ENCODE data around the gene SLC26A11.
"Not testable (repeated sequence)": the region's sequence is repeated elsewhere in the genome, so short reads cannot be mapped to it uniquely, and the experiment has no call there.

Gene SLC26A11

DNA sequence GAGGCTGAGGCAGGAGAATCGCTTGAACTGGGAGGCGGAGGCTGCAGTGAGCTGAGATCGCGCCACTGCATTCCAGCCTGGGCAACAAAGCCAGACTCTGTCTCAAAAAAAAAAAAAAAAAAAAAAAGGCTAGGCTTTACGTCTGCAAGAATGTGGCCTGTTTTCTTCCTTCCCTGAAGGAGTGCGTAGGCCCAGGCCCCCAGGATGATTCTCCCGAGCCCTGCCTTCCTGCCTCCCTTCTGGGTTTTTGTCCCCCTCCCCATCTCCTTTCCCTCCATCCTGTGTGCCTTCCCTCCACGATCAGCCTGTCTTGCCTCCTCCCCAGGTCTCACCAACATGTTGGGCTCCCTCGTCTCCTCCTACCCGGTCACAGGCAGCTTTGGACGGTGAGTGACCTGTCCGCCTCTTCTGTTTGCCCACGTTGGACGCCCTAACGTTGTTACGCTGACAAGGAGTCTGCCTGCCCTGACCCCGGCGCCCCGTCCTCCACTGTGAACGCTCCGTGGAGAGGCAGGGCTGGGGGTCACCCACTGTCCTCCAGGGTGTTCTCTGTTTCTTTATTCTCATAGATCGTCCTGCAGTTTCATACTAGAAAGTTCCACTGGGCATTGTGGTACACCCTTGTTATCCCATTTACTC is 24.8 kb downstream of the SLC26A11 start:
- no peak for DNase-seq (ENCODE audit: low spot score)

DNA sequence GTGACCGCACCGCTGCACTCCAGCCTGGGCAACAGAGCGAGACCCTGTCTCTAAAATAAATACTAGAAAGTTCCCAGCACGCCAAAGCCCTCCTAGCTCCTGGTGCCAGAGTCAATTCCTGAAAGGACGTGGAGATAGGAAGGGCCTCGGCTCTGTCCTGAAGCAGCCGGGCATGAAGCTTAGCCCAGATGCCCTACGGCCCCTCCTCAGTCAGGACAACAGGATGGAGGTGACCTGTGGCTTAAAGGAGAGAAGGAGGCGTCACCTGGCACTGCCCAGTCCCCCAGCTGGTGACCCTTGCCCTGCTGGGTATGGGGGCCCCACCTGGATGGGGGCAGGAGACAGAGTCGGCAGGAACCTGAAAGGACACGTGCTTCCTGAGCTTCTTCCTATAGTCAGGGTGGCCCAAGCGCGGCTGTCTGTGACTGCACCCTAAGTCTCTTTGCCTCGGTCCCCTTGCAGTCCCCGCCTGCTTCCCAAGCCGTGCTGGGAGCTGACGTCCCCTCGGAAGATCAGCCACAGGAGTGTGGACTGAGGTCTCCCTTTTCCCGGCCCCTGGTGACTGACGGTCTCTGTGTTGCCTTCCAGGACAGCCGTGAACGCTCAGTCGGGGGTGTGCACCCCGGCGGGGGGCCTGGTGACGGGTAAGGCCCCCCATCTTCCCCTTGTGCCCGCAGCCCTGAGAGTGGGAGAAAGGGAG is 25.5 kb downstream of the SLC26A11 start:
- no peak for DNase-seq (ENCODE audit: low spot score)

DNA sequence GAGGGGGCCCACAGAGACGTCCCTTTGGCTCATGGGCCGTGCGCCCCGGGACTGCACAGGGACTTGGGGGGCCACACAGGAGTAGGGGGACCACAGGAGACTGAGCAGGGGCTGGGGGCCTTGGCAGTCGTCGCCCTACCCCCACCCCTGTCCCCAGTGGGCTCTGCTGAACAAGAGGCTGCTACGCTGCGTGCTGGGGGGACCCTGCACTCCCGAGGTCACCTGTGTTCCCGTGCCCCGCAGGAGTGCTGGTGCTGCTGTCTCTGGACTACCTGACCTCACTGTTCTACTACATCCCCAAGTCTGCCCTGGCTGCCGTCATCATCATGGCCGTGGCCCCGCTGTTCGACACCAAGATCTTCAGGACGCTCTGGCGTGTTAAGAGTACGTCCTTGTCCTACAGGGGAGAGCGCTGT is 26.0 kb downstream of the SLC26A11 start:
- DNase-seq (ENCODE audit: low spot score): no peak

DNA sequence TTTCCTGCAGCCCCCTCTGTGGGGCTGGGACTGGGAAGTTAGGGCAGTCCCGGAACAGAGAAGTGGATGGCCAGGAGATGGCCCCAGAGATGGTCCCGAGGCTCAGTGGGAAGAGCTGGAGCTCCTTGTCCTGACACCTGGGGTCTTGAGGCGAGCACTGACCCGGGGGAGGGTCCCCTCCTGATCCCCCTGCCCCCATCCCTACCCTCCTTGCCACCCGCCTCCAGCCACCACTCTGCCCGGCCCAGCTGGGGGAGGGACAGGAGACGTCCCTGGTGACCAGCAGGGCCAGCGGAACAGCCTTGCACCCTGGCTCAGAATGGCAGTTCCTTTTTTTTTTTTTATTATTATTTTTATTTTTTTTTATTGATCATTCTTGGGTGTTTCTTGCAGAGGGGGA is 26.5 kb downstream of the SLC26A11 start:
- no peak for DNase-seq (ENCODE audit: low spot score)

DNA sequence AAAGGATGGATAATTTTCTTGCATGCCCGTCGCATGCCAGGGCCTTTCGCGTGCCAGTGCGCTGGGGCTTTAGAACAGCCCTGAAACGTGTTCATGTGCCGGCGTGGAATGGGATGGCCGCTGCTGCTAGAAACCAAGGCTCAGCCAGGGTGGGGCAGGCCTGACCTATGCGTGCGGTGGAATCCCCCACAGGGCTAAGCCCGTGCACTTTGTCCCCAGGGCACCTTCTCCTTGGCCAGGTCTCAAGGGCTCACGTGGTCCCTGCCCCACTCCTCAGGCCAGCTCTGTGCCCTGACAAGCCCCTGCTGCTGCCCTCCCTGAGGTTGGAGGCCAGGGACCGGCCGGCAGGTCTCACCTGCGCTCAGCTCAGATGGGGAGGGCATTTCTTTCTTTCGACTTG is 27.3 kb downstream of the SLC26A11 start:
- no peak for DNase-seq (ENCODE audit: low spot score)

DNA sequence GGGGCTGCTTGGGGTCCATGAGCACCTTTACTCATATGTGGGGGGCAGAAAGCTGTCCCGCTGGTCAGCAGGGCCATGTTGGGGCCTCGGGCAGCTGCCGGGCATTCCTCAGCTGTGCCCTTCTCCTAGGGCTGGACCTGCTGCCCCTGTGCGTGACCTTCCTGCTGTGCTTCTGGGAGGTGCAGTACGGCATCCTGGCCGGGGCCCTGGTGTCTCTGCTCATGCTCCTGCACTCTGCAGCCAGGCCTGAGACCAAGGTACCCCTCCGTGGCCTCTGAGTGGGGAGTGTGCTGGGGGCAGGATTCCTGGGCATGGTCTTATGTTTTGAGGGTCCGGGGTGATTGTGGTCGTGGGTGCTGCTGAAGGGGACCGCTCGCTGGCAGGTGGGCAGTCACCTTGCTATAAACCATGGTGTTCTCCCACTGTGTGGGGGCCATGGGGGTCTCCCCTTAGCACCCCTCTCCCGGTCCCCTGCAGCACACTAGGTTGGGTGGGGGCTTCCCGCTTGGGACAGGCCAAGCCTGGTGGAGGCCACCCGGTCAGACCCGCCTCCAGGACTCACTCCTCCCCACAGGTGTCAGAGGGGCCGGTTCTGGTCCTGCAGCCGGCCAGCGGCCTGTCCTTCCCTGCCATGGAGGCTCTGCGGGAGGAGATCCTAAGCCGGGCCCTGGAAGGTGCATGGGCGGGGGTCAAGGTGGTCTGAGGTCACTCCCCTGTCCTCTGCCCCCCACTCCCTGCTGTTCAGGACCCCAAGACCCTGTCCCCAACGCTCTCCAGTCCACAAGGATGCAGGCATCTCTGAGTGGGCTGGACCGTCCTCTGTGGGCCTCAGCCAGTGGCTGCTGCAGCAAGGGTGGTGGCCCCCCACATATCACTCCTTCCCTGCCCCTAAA is 28.0 kb downstream of the SLC26A11 start:
- DNase-seq (ENCODE audit: low spot score): no peak

DNA sequence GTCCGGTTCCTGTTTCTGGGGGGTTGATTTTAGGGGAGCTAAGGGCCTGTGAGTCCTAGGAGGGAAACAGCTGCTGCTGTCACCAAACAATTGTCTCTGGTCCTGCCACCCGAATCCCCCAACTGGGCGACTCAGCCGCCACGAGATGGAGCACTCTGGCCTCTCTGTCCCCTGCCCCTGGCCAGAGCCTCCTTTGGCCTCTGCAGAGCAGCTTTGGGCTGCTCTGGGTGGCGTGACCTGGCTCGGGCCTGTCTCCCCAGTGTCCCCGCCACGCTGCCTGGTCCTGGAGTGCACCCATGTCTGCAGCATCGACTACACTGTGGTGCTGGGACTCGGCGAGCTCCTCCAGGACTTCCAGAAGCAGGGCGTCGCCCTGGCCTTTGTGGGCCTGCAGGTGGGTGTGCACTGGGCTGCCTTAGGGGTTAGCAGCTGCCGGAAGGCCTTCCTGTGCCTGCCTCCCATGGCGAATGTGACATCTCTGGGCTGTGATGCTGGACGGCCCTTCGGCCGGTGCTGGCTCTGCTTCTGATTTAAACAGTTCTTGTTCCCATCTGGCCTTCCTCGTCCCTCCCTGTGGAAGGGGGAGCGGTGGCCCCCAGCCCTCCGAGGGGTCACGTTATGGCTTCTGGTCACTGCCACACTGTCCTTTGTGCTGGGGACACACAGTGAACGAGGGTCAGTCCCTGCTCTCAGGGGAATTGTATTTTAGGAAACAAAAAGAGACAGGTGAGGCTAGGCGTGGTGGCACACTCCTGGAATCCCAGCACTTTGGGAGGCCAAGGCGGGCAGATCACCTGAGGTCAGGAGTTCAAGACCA is 28.9 kb downstream of the SLC26A11 start:
- DNase-seq (ENCODE audit: low spot score): no peak

DNA sequence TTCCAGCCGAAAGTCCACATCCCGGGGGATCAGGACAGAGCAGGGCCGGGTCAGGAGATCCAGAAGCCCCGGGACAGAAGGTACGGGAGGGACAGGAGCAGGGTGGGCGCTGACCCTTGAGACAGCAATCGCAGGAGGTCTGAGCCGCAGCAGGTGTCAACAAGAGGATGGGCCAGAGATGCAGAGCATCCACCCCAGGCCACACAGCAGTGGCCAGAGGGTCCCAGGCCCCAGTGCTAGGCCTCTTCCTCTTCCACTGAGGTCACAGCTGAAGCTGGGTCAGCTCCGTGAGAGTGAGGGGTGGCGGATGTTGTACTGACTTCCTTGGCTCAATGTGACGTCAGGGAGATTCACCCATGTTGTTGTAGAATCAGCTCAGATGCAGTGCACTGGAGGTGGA is 31.7 kb downstream of the SLC26A11 start:
- DNase-seq (ENCODE audit: low spot score): no peak

DNA sequence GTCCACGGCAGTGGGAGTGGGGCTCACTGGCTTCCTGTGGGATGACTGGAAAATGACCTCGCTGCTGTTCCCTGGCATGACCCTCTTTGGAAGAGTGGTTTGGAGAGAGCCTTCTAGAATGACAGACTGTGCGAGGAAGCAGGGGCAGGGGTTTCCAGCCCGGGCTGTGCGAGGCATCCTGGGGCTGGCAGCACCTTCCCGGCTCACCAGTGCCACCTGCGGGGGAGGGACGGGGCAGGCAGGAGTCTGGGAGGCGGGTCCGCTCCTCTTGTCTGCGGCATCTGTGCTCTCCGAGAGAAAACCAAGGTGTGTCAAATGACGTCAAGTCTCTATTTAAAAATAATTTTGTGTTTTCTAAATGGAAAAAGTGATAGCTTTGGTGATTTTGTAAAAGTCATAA is 32.6 kb downstream of the SLC26A11 start:
- no peak for DNase-seq (ENCODE audit: low spot score)

DNA sequence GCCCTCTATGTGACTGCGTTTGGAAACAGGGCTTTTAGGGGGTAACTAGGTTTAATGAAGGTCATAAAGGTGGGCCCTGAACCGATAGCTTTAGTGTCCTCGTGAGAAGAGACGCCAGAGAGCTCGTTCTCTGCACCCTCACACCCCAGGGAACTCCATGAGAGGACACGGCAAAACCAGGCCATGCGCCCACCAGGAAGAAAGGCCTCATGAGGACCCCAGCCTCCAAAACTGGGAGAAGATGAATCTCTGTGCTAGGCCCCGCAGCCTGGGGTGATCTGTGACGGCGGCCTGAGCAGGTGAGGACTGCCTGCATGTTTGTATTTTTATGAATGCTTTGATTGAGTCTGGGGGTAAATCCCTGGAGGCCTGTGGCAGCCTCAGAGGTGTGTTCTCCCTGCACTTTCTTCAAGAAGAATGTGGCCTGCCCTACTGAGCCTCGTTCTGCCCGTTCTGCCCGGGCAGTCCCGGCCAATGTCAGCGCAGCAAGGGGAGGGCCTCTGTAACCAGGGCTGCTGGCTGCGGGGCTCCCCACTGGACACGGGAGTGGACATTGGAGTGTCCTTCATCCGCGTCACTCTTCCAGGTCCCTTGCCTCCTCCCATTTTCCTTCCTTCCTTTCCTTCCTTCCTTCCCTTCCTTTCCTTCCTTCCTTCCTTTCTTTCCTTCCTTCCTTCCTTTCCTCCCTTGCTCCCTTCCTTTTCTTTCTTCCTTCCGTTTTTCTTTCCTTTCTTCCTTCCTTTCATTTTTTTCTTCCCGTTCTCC is 33.6 kb downstream of the SLC26A11 start:
- no peak for DNase-seq (ENCODE audit: low spot score)

DNA sequence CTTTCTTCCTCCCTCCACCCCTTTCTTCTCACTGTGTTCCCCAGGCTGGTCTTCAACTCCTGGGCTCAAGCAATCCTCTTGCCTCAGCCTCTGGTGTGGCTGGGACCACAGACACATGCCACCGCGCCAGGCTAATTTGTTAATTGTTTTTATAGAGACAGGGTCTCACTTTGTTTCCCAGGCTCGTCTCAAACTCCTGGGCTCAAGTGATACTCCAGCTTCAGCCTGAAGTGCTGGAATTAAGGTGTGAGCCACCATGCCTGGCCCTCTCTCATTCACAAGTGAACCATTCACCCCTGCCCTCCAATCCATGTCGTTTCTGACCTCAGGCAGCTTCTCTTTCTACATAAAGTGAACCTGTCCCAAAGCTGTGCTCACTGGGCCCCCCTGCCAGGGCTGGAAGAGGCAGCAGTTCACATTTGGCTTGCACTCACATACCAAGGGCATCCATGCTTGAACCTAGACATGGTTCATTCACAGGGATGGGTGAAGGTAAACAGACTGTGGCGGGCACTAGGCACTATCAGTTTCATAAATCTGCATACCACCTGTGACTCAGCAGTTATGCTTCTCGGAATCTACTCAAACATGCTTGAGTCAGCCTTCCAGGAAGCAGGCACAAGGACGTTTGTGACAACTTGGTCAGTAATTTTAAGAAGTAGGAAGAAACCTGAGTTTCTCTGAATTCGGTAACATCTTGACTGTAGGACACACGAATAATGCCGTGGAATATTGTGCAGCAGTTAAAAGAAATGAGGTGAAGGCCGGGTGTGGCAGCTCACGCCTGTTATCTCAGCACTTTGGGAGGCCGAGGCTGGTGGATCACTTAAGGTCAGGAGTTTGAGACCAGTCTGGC is 34.4 kb downstream of the SLC26A11 start:
- peak; percentile 85 for DNase-seq (ENCODE audit: low spot score)

DNA sequence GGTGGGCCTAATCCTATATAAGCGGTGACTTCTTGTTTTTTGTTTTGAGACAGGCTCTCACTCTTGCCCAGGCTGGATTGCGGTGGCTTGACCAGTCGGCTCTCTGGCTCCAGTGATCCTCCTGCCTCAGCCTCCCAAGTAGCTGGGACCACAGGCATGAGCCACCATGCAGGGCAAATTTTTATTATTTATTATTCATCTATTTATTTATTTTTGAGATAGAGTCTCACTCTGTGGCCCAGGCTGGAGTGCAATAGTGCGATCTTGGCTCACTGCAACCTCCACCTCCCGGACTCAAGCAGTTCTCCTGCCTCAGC is 35.8 kb downstream of the SLC26A11 start:
- no peak for DNase-seq (ENCODE audit: low spot score)

DNA sequence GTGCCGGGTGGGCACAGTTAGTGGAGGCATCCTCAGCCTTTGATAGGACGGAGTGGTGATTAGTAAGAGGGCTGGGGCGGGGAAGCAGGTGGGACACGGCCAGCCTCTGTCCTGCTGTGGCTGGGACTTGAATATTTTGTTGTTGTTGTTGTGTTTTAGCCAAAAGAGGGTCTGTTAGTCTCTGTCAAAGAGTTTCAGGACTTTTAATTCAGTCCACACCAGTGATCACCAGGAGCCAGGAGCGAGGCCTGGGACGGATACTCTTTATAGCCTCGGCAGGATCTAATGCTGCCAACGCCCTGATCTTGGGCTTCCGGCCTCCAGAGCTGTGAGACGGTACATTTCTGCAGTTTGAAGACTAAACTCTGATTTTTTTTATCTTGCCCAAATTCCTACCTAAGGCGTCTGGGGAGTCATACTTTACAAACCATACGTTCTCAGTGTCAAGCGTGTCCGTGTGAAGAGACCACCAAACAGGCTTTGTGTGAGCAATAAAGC is 37.5 kb downstream of the SLC26A11 start:
- no peak for DNase-seq (ENCODE audit: low spot score)

DNA sequence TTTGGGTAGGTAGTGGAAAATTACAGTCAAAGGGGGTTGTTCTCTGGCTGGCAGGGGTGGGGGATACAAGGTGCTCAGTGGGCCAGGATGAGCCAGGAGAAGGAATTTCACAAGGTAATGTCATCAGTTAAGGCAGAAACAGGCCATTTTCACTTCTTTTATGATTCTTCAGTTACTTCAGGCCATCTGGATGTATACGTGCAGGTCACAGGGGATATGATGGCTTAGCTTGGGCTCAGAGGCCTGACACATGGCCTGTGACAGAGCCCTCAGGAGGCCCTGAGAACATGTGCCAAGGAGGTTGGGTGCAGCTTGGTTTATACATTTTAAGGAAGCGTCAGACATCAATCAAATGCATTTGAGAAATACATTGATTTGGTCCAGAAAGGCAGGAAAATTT is 38.1 kb downstream of the SLC26A11 start:
- DNase-seq (ENCODE audit: low spot score): not testable (repeated sequence)

DNA sequence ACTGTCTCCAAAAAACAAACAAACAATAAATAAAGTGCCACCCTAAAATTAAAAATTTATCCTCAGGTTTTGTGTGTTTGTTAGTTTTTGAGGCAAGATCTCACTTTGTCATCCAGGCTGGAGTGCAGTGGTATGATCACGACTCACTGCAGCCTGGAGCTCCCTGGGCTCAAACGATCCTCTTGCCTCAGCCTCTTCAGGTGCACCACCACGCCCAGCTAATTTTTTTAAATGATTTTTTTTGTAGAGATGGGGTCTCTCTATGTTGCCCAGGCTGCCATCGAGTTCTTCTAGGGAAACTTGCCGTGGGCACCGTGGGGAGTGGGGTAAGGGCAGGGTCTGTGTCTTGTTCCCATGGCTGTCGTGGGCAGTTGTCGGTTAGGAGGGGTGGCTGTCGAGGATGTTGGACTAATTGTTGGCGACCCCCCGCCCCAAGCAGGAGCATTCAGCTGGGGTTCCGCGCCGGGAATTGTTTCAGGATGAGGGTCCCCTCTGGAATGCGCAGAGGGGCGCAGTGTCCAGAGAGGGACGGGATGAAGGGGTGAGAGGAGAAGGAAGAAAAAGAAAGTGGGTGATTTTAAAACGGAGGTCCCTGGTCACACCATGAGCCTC is 39.3 kb downstream of the SLC26A11 start:
- DNase-seq (ENCODE audit: low spot score): no peak

DNA sequence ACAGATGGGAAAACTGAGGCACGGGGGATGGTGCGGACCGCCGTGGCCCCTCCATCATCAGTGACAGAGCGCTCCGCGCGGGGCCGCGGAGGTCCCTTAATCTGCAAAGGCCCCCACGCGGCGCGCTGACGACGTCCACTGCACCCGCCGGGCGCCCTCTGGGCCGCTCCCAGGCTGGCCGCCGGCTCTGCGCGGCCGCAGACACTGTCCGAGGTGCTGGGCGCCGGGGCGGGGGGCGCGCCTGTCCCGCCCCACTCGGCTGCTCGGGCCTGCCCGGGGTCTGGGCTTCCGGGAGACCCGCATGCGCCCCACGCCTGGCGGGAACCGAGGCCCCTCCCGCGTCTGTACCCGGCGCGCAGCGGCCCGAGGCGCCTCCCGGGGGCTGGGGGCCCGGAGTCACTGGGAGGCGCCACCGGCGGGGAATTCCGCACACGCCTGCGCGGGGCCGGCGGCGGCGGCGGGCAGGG is 39.9 kb downstream of the SLC26A11 start:
- peak; percentile 98 for DNase-seq (ENCODE audit: low spot score)

DNA sequence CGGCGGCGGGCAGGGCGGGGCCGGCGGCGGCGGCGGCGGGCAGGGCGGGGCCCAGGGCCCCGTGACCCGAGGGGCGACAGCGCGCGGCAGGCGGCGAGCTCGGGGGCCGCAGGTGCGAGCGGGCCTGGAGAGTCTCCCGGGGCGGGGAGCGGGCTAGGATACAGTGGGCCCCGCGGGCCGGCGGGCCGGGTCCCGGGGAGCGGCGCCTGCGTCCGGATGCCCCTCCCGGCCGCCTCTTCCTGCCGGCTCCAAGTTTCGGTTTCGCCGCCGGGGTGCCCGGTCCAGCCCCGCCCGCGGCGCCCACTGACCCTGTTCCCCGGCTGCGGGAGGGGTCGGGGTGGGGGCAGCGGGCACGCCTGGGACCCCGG is 40.5 kb downstream of the SLC26A11 start, which contains the start of gene RNF213:
Gene RNF213 (plus strand): TSS at position 62 of the 368 bp plus-strand sequence. CDS start 2,830 bp downstream, outside the sequence.
- DNase-seq (ENCODE audit: low spot score): peak; percentile 90

DNA sequence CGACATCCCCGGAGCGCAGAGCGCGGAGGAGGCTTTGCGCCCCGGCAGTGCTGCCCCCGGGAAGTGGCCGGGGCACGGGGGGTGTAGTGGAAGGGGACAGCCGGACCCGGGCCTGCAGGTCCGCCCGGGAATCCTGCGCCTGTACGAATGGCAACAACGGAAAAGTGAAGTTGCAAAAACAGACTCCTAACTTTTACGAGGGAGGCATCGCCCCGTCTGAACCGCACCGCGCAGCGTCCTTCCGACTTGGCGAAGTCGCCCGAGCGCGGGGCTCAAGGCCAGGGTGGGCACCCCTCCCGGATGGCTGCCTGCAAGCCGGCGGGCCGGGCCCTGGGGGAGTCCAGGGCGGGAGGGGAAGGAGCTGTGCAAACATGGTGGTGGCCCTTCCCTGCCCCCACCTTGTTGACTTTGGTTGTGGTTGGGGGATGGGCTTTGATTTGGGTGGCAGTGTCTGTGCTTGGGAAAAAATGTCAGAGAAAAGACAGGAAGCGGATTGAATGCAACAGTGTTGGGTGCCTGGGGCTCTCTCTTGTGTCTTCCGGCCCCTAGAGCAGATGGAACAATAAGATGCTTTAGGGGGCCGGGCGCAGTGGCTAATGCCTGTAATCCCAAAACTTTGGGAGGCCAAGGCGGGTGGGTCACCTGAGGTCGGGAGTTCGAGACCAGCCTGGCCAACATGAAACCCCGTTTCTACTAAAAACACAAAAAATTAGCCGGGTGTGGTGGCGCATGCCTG is 41.1 kb downstream of the SLC26A11 start:
- peak; percentile 45 for DNase-seq (ENCODE audit: low spot score)

DNA sequence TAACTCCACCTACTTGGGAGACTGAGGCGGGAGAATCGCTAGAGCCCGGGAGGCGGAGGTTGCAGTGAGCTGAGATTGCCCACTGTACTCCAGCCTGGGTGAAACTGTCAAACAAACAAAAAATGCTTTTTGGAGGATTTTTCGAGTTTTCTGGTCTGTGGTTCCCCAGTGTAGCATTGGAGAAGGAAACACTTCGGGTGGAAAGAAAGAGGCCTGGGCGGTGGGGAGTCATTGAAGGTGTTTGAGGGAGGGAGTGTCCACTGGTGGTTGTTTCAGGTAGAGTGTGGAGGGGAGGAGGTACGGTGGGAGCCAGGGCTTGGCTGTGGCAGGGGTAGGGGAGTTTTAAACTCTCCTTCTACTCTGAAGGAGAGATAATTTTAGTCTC is 41.7 kb downstream of the SLC26A11 start:
- no peak for DNase-seq (ENCODE audit: low spot score)
